HEK293T (cell line): ENCODE data around the gene TWF2.

Experiments used
- FOXA1 ChIP-seq: fragments of 450-650 bp; IDR thresholded peaks from 2 replicates; pipeline ENCODE4 v1.6.1; 2016; ENCODE audit warnings: mild to moderate bottlenecking
- HDGF ChIP-seq: fragments of 450-650 bp; IDR thresholded peaks from 2 replicates; pipeline ENCODE4 v1.6.1; 2017; ENCODE audit warnings: antibody characterized with exemption, borderline replicate concordance
- L3MBTL2 ChIP-seq: fragments of 450-650 bp; conservative IDR thresholded peaks from 2 replicates; pipeline ENCODE4 v1.6.1; 2016; ENCODE audit warnings: mild to moderate bottlenecking
- SP1 ChIP-seq: fragments of 450-650 bp; IDR thresholded peaks from 2 replicates; pipeline ENCODE4 v1.6.1; 2017
- TF ChIP-seq, protein P1 (sequence below): fragments of 450-650 bp; IDR thresholded peaks from 2 replicates; pipeline ENCODE4 v1.6.1; 2016

DNA sequence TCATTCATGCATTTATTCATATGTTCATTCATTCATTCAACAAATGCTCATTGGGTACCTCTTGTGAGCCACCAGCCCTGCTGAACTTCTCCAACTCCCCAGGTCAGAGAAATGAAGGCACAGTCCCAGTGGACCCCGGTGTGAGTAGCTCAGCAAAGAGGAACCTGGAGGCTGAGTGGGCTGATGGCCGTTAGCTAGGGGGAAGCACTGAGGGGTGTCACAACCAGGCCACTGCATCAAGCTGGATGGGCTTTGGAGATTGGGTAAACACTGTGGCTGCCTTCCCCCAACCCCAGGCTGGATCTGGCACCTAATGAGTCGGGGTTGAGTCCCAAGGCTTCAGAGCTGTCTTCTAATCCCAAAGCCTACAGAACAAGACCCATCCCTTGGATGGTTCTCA, 53.1 kb downstream of the TWF2 start:
- TF ChIP-seq FOXA1 = no peak
- TF ChIP-seq, protein P1, sequence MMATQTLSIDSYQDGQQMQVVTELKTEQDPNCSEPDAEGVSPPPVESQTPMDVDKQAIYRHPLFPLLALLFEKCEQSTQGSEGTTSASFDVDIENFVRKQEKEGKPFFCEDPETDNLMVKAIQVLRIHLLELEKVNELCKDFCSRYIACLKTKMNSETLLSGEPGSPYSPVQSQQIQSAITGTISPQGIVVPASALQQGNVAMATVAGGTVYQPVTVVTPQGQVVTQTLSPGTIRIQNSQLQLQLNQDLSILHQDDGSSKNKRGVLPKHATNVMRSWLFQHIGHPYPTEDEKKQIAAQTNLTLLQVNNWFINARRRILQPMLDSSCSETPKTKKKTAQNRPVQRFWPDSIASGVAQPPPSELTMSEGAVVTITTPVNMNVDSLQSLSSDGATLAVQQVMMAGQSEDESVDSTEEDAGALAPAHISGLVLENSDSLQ = no peak
- no peak for TF ChIP-seq L3MBTL2
- TF ChIP-seq SP1 = no peak
- TF ChIP-seq HDGF = no peak
